ENCODE results near the gene CMA1. TPM values are rescaled to one million over a fixed set of nuclear protein-coding genes. Genes with fewer than 3 reads are reported as not detected.

CMA1 gene
- polyA plus RNA-seq, 1 donor from 2014 or later, result not detected

- H3K9me3 ChIP-seq (ENCODE audit: low read length), result no peaks in the 10 kb centered on the region
- no peaks in the 10 kb centered on the region for H3K9me2 ChIP-seq (ENCODE audit: insufficient read depth, low read length)
- H3K79me2 ChIP-seq (replicated peaks; ENCODE audit: insufficient read depth, low read length), result no peaks in the 10 kb centered on the region
- no peak overlapping the region for H3K4me3 ChIP-seq (ENCODE audit: low read length)
- TF ChIP-seq EP300 (conservative IDR thresholded peaks at IDR 0.05; ENCODE audit: poor library complexity, severe bottlenecking) (no peak), POLR2AphosphoS5 (IDR thresholded peaks at IDR 0.05) (no peak), TAF1 (IDR thresholded peaks at IDR 0.05; ENCODE audit: low read depth) (no peak), RAD21 (conservative IDR thresholded peaks at IDR 0.05) (no peak)
- TF ChIP-seq, protein P1, sequence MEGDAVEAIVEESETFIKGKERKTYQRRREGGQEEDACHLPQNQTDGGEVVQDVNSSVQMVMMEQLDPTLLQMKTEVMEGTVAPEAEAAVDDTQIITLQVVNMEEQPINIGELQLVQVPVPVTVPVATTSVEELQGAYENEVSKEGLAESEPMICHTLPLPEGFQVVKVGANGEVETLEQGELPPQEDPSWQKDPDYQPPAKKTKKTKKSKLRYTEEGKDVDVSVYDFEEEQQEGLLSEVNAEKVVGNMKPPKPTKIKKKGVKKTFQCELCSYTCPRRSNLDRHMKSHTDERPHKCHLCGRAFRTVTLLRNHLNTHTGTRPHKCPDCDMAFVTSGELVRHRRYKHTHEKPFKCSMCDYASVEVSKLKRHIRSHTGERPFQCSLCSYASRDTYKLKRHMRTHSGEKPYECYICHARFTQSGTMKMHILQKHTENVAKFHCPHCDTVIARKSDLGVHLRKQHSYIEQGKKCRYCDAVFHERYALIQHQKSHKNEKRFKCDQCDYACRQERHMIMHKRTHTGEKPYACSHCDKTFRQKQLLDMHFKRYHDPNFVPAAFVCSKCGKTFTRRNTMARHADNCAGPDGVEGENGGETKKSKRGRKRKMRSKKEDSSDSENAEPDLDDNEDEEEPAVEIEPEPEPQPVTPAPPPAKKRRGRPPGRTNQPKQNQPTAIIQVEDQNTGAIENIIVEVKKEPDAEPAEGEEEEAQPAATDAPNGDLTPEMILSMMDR (IDR thresholded peaks at IDR 0.05; ENCODE audit: poor library complexity, severe bottlenecking), result no peak
- H3K36me3 ChIP-seq (ENCODE audit: insufficient read depth, low read length), result no peaks in the 10 kb centered on the region
- H3K27ac ChIP-seq (ENCODE audit: low read length), result no peak overlapping the region
- no peak overlapping the region for H2AFZ ChIP-seq (ENCODE audit: low read depth, low read length)
- H3K27me3 ChIP-seq (ENCODE audit: insufficient read depth, low read depth, low read length), result no peaks in the 10 kb centered on the region
- H3F3A ChIP-seq (ENCODE audit: insufficient read depth, low read length, poor library complexity, severe bottlenecking), result no peaks in the 10 kb centered on the region
- H4K20me1 ChIP-seq (ENCODE audit: insufficient read depth), result no peaks in the 10 kb centered on the region
- no peak overlapping the region for H3K9ac ChIP-seq (ENCODE audit: low read length)
- H3K4me2 ChIP-seq (ENCODE audit: low read length), result no peak overlapping the region
Measured at GRCh38 chr14:24542346-24542936, 34.4 kb upstream of the CMA1 start.

- H3K36me3 ChIP-seq (ENCODE audit: insufficient read depth, low read length), result no peaks in the 10 kb centered on the region
- no peak overlapping the region for H3K4me2 ChIP-seq (ENCODE audit: low read length)
- H3K9me3 ChIP-seq (ENCODE audit: low read length), result no peaks in the 10 kb centered on the region
- no peaks in the 10 kb centered on the region for H3K27me3 ChIP-seq (ENCODE audit: insufficient read depth, low read depth, low read length)
- no peaks in the 10 kb centered on the region for H3K79me2 ChIP-seq (replicated peaks; ENCODE audit: insufficient read depth, low read length)
- no peaks in the 10 kb centered on the region for H3K9me2 ChIP-seq (ENCODE audit: insufficient read depth, low read length)
- H3K9ac ChIP-seq (ENCODE audit: low read length), result no peak overlapping the region
- H3F3A ChIP-seq (ENCODE audit: insufficient read depth, low read length, poor library complexity, severe bottlenecking), result no peaks in the 10 kb centered on the region
- no peak overlapping the region for H3K4me3 ChIP-seq (ENCODE audit: low read length)
- no peak overlapping the region for H2AFZ ChIP-seq (ENCODE audit: low read depth, low read length)
- H3K27ac ChIP-seq (ENCODE audit: low read length), result no peak overlapping the region
- TF ChIP-seq TAF1 (IDR thresholded peaks at IDR 0.05; ENCODE audit: low read depth) (no peak), POLR2AphosphoS5 (IDR thresholded peaks at IDR 0.05) (no peak), REST (IDR thresholded peaks at IDR 0.05; ENCODE audit: borderline replicate concordance) (no peak), MXI1 (conservative IDR thresholded peaks at IDR 0.05; ENCODE audit: poor library complexity, severe bottlenecking) (no peak), EZH2 (IDR thresholded peaks at IDR 0.05; ENCODE audit: borderline replicate concordance, insufficient read depth, low read length, poor library complexity, severe bottlenecking) (no peak), EP300 (conservative IDR thresholded peaks at IDR 0.05; ENCODE audit: poor library complexity, severe bottlenecking) (no peak)
- TF ChIP-seq, protein P1 (IDR thresholded peaks at IDR 0.05; ENCODE audit: poor library complexity, severe bottlenecking), result no peak
- no peaks in the 10 kb centered on the region for H4K20me1 ChIP-seq (ENCODE audit: insufficient read depth)
Measured at GRCh38 chr14:24535737-24536136, 27.7 kb upstream of the CMA1 start.

Data from neural cell (in vitro differentiated cells).